ENCODE results near the gene SF3B4.
"Not testable (repeated sequence)": the region's sequence is repeated elsewhere in the genome, so short reads cannot be mapped to it uniquely, and the experiment has no call there.

Gene SF3B4, protein sequence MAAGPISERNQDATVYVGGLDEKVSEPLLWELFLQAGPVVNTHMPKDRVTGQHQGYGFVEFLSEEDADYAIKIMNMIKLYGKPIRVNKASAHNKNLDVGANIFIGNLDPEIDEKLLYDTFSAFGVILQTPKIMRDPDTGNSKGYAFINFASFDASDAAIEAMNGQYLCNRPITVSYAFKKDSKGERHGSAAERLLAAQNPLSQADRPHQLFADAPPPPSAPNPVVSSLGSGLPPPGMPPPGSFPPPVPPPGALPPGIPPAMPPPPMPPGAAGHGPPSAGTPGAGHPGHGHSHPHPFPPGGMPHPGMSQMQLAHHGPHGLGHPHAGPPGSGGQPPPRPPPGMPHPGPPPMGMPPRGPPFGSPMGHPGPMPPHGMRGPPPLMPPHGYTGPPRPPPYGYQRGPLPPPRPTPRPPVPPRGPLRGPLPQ

DNA sequence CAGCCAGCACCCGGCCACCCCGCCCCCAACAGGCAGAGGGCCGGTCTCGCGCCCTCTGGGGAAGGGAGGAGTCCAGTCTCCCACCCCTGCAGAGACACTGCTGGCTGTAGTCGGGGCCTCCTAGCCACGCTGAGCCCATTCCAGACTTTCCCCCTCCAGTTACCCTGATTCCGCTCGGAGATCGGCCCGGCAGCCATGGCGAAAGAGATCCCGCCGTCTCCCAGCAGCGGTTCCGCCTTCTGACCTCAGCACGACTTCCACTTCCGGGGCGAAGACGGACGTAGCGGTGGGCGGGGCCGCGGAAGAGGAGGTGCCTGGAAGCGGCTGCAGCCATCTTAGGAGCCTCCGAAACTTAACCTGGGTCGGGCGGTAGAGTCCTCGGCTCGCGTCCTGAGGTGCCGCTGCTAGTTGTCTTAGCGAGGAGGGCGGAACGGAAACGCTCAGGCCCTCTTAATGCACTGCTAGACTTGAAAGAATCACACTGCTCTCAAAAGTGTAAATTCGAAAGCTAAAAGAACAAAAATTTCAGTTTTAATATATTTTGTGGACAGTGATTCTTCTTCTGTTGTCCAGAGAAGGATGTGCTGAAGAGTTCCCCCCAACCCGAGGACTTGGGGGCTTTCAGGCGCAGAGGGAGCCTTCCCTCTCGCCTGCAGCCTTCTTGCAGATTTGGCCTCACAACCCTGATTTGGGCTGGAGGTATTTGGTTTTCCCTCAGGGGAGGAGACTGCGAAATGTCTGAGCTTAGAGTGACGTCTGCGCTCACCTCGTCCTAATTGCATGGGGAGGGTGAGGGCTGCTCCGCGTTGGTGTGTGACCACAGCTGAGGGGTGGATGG, at the start of gene SF3B4:
SF3B4 (minus strand) TSS at position 241 of the 838 bp plus-strand sequence; CDS start at position 197, 44 bp downstream.
- DNase-seq: peak; percentile 89

DNA sequence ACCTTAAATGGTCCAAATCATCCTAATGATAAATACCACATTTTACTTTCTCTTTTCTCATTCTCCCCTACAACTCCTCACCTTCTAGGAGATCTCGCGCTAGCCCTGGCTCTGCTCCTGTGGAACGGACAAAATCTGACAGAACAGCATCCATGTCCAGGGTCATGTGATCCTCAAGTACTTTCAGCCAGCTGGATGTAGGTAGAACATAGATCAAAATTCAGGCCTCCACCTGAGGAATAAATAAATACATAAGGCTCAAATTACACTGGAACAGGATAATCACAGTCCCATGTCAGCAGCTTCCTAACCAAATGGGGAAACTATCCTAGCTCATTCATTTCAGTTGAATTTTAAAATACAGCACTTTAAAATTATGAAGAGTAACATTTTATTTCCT, 49.7 kb upstream of the SF3B4 start:
- DNase-seq: peak; percentile 76

DNA sequence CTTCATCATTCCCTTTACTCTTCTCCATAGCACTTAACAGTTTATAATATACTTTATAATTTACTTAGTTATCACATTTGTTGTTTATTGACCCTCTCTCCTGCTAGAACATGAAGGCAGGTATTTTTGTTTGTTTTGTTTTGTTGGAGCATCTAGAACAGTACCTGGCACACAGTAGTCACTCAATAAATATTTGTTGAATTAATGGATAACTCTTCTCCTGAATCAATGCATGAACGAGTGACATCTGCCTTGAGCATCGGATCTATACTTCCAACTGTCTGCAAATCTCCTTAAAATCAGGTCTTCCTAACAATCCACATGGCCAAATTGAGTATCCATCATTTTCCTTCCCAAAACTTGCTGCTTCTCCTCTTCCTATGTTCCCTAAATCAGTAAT, 44.9 kb upstream of the SF3B4 start:
- DNase-seq: no peak

DNA sequence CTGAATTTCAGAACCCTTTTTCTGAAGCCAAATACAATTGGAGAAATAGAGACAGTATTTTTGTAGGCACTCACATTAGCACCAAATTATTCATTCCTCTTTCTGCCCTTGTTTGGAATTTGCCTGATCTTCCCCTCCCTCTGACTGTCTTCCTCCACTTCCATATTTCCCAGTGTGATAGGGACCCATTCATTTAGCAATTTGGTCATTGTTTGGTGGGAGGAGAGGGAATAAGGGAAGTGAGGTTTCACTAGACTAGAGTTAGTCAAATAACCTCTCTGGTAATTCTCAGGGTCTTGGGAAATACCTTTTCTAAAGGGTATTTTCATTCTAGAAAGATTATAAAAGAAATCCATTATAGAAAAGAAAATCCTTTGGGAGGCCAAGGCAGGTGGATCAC, 40.0 kb upstream of the SF3B4 start:
- DNase-seq: no peak

DNA sequence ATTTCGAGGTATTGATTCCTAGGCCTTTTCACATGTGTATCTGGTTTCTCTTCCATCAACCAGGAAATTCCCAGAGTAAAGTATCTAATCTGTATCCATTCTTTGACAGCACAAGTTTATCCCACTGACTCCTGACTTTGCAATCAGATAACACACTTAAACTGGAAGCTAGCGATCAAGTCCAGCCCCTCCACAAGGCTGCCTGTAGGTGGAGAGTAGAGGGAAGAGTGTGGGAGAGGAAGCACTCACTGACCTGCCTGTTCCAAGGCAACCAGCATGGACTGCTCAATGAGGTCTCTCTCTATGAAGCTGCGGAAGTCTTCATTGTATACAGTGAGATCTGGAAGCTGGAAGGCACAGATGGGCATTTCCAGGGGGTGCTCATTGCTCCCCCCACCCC, 39.4 kb upstream of the SF3B4 start:
- DNase-seq: no peak

DNA sequence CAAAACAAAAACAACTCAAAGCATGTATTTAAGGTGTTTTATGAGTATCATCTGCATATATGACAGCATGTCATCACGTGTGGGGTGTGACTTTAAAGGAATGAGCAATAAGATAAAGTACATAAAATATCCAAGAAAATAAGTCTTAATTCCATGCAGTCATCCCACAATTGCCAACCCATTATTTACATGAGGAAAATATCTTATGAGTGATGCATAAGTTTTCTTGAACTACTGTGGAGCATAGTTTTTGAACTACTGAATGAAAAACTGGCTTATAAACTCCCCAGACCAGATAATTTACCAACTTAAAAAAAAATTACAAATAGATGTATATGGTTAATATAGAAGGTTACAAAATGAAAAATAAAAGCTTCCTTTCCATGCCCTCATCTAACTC, 38.8 kb upstream of the SF3B4 start:
- no peak for DNase-seq

DNA sequence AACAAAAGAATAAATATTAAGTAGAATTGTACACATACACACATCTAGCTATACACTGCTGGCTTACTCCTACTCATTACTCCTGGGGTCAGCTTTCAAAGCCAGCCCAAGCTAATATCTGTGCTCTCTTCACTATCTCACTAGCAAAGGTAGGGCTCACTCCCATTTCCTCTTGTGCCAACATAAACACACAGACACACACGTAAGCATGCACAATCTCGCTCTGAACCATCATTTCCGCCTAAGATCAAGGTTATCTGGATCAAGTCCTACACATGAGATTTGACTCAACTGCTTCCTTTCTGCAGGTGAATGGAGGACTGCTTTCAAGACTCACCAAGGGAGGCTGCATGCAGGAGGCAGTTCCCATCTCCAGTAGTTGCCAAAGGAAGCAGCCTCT, 37.8 kb upstream of the SF3B4 start:
- no peak for DNase-seq

DNA sequence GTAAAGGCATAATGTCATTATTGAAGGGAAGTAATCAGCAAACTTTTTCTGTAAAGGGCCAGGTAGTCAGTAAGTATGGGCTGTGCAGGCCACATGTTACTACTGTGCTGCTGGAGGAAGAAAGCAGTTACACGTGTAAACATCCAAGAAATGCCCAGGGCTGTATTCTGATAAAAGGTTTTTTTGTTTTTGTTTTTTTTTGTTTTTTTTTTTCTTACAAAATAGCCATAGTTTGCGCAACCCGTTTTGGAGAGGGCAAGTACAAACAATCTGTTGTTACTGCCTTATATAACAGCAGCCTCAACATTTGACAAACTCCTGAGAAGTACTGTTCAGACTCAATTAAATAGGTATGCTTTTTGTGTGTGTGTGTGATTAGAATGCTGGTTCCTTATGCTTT, 35.8 kb upstream of the SF3B4 start:
- no peak for DNase-seq

DNA sequence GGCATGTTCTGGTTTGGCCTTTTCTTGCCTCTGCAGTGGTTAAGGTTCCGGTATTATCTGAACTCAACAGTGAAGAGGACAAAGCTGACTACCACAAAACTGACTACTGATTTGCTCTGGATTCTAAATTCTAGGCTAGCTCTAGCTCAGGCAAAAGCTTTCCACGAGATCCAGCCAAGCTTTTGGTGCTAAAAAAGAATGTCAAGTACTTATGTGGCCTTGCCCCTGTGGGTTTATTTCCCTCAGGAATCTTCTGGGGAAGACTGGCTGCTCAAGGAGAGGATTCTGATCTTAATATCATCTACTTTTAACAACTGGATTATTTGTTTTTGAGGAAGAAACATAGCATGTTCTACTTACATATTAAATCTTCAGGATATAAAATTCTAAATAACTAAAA, 35.1 kb upstream of the SF3B4 start:
- DNase-seq: no peak

DNA sequence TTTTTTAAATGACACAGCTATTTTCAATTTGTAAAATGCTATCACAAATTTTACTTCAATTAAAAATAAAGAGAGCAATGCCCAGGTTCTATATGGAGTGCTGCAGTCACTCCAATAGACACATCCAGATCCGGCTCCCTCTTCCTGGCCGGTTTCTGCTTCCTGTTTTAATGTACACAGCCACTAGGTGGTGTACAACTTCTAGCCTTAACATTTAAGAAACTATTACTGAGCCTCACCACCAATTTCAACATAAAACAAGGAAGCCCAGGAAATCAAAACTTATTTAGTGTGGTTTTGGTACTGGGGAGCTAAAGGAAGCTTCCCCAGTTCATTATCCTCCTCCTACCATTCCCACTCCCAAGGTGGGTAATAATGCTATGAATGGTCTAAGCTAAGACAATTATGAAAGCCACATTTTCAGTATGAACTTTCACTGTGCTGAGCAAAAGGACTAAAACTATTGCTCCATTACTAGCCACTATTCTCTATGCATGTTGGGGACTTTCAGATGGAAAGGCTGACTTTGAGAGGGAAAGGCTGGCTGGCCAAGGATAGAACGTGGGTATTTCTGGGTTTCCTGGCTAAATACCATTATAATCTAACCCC, 34.5 kb upstream of the SF3B4 start:
- peak; percentile 24 for DNase-seq

DNA sequence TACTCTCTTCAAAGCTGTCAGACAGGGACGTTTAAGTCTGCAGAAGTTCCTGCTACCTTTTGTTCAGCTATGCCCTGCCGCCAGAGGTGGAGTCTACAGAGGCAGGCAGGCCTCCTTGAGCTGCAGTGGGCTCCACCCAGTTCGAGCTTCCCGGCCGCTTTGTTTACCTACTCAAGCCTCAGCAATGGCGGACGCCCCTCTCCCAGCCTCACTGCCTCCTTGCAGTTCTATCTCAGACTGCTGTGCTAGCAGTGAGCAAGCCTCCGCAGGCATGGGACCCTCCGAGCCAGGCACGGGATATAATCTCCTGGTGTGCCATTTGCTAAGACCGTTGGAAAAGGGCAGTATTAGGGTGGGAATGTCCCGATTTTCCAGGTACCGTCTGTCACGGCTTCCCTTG, 29.9 kb upstream of the SF3B4 start:
- DNase-seq: not testable (repeated sequence)

DNA sequence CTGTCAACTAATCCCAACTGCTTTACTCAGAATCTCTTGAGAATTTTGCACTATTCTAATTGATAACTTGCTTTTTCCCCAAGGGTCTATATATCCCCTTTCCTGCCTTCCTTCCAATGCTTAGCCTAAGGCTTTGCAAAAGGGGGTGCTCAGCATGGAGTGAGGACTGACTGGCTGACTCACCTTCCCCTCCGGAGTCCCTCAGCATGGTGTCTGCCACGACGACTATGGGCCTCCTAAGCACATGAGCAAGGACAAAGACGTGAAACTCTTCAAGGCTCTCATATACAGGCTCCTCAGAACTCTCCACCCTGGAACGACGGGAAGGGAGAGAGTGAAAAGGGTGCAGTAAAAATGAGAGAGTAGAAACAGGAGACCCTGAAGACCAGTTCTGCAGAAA, 22.3 kb upstream of the SF3B4 start:
- no peak for DNase-seq

DNA sequence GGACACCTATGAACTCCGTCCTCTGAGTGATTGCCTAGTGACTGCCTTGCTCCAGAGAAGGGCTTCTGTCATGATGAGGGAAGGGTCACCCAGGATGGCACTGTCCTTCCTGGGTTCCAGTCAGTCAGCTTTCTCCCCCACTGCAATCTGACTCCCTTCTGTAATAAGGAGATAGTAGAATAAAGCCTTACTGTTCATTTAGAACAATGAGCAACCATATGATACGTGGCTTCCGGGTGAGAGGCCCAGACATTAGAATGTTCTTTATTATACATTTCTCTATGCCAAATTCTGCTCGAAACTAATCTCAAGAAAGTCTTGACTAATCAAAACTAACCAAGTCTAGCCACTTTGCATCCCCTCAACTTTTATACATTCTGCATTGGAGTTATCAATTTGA, 17.6 kb upstream of the SF3B4 start:
- no peak for DNase-seq

DNA sequence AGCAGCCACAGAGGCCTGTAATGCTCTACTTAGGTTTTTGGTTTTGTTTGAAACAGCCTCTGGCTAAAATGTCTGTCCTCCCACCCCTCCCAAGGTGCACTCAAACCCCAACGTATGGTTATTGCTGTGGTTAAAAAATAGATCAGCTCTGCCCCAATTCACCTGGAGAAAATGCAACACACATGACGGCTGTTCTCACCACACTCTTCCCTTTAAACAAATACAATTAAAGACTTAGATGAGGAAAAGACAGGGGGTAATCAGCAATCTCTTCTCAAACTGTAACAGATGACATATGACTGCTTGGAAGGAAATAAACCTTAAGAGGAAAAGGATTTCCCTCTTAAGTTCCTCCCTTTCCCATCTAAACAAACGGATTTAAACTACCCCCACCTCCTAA, 15.3 kb upstream of the SF3B4 start:
- no peak for DNase-seq

DNA sequence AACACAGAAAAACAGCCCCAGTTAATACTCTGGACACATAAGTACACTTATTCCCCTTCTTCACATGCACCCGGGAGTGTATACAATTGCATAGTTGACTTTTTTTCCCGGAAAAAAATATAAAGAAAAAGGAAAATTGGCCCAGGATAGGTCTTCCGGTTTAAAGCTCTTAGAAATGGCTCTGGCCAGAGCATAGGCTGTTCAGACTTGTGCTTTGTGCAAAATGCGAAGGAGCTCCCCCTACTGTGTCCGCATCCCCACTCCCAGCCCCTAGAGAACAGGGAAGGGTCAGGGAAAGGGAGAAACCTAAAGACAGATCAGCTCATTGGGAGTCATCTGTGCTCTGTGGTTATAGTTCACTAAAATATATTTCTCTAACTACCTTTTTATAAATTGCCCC, 14.6 kb upstream of the SF3B4 start:
- no peak for DNase-seq

DNA sequence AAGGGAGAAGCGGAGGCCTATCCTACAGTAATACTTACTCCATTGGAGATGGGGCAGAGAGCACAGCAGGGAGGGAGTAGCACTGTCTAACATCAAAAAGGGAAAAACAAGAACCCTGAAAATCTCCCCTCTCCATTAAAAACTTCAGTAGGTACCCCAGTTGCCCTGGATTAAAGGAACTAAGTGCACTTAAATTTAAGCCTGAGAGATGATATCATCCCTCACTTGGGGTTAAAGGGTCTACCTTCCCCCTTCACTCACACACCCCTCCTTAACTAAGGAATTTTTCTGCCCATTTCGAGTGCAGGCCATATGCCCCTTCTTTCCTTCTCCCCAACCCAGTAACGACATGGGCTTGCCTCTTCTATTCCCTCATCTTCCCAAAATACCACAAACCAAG, 12.8 kb upstream of the SF3B4 start:
- no peak for DNase-seq

DNA sequence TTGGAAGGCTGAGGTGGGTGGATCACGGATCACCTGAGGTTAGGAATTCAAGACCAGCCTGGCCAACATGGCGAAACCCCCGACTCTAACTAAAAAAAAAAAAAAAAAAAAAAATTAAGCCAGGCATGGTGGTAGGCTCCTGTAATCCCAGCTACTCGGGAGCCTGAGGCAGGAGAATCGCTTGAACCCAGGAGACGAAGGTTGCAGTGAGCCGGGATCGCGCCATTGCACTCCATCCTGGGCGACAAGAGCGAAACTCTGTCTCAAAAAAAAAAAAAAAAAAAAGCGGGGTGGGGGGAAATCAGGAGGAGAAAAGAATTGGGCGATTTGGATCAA, 11.0 kb upstream of the SF3B4 start:
- not testable (repeated sequence) for DNase-seq

DNA sequence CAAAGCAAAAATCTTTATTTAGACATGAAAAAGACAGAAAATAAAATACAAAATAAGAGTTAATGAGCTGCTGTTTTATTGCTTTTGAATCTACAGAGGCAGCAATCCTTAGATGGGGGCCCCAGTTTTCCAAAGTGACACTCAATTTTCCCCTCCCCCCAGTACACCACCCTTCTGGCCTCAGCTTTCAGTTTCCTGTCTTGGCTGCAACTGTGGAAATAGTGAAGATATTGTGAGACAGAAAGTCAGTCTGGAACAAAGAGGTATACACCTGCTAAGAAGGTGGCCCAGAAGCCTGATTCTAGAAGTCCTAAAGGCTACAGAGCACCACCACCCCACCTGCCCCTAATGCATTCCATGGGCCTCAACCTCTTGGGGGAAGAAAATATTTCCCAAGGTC, 10.2 kb upstream of the SF3B4 start:
- DNase-seq: no peak

DNA sequence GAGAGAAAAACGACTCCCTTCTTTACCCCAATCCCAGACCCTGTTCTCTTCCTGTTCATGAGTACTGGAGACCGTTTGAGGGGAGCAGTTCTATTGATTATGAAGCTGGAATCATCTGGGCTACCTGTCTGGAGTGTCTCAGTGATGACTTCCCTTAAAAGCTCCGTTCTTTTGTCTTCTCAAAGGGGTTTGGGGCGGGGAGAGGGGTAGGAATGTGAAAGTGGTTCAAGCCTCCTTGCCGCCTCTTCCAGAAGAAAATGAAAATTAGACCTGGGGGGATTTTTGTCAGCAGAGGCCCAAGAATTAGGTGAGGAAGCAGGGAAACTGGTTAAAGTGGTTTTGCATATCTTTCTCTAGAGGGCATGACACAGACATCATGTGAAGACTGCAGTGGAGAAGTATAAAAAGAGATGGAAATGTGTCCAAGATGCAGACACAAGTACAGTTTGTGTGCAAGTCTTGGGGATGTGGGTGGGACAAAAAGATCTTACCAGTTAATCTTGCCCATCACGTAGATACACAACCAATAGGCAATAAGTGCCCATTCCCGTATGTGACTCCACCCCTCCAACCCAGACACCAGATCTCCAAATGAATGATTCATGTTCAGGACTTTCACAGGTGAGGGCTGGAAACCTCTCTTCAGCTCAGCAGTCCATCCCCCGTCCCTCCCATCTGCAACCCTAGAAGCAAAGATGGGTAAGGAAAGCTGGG, 9.5 kb upstream of the SF3B4 start:
- DNase-seq: peak; percentile 18

DNA sequence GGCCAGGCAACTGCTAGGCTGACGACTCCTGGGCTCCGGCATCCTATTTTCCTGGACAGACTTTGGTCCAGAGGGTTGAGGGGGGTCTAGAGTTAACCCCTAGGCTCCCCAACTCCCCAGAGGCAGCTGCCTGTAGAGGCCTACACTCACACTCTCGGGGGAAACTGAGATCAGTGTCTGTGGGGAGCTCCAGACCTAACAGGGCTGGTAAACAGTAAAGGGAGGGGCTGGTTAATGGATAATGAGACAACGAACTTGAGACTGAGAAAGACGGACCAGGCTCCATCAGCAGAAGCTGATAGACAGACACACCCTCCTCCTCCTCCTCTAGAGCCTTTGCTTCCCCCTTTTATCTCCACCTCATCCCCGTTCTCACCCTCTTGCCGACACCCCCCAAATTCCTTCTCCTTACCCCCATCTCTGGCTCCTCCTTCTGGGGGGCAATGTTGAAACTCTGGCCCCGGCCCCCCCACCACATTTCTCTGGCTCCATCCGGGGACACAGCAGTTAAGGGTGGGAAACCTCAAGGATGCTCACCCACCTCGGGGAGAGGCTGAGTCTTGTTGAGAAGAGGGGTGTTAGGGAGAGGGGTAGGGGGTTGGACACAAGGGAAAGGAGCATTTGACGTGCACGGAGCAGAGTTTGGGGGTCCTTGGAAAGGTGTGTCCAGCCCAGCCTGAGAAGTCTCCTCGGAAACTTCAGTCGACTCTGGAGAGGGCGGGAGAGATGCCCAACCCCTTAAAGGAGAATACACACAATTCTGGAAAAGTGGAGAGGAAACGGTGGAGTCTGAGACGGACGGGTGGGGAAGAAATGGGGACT, 8.8 kb upstream of the SF3B4 start, which contains the start of gene MTMR11:
MTMR11 (minus strand) TSS at position 710 of the 822 bp plus-strand sequence; CDS start at position 478, 232 bp downstream.
- DNase-seq: no peak

DNA sequence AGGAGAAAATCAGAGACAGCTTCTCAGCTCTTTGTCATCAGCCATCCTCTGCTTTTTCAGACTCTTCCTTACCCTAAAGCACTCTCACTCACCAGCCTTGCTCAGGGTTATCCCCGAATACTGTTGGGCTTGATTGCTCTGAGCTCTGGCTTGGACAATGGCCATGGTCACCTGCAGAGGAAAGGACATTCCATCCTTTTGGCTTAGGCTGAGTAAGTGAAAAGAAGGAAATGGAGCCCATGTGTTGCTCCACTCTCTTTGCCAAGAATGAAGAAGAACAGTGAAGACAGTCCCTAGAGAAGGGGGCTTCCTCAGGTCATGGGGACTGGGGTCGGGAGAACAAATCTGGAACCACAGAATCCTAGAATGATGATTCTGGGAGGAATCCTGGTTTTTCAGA, 6.8 kb upstream of the SF3B4 start:
- no peak for DNase-seq

DNA sequence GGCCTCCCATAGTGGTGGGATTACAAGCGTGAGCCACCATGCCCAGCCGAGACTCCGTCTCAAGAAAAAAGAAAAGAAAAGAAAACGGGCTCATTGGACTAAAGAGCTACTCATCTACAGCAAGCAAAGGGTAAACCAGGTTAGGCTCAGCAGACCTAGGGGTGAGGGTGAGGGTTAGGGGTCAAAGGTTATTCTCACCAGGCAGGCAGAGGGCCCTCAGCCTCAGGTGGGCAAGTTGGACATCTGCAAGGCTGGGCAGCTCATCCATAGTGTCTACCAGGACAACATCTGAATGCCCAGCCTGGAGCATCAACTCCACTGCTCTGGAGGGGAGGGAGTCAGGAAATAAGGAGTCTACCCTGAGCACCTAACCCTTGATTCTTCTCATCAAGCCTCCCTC, 5.6 kb upstream of the SF3B4 start:
- no peak for DNase-seq

All from NCI-H2107 (cell line).